HuH-7.5 (cell line): ENCODE results near the gene IL1RL1.

Source experiments
- DNase-seq: peaks from one replicate; pipeline ENCODE4 v3.0.0; 2011; ENCODE audit warnings: low spot score

The IL1RL1 gene

GRCh38 chr2:102368461-102369109, 57.2 kb downstream of the IL1RL1 start:
- no peak for DNase-seq

GRCh38 chr2:102369866-102370265, 58.5 kb downstream of the IL1RL1 start:
- no peak for DNase-seq

- DNase-seq: no peak
Measured at GRCh38 chr2:102376052-102376591, 64.8 kb downstream of the IL1RL1 start.

GRCh38 chr2:102383722-102384121, 72.4 kb downstream of the IL1RL1 start:
- DNase-seq: no peak

- DNase-seq: no peak
Measured at GRCh38 chr2:102385522-102385921, 74.2 kb downstream of the IL1RL1 start.

- no peak for DNase-seq
Measured at GRCh38 chr2:102386004-102386403, 74.6 kb downstream of the IL1RL1 start.

- DNase-seq: no peak
Measured at GRCh38 chr2:102386867-102387541, 75.6 kb downstream of the IL1RL1 start.

GRCh38 chr2:102387763-102388546, 76.6 kb downstream of the IL1RL1 start:
- DNase-seq: no peak

GRCh38 chr2:102391565-102391964, 80.2 kb downstream of the IL1RL1 start:
- DNase-seq: no peak

- no peak for DNase-seq
Measured at GRCh38 chr2:102392096-102392495, 80.7 kb downstream of the IL1RL1 start.

- no peak for DNase-seq
Measured at GRCh38 chr2:102392942-102393341, 81.6 kb downstream of the IL1RL1 start.

- DNase-seq: no peak
Measured at GRCh38 chr2:102396012-102396411, 84.6 kb downstream of the IL1RL1 start.

- DNase-seq: no peak
Measured at GRCh38 chr2:102397209-102397608, 85.8 kb downstream of the IL1RL1 start.

- DNase-seq: no peak
Measured at GRCh38 chr2:102399499-102400141, 88.3 kb downstream of the IL1RL1 start.

GRCh38 chr2:102401456-102401855, 90.1 kb downstream of the IL1RL1 start:
- no peak for DNase-seq
